GM21786 (cell line): ENCODE results near the gene POLR2L.

Experiments
- ATAC-seq: cut with Tn5 transposase; IDR thresholded peaks from one replicate; pipeline ENCODE4 v1.9.1; 2021; ENCODE audit not compliant: unreplicated experiment

POLR2L gene

GRCh38 chr11:839875-840617, 2.3 kb downstream of the POLR2L start:
- ATAC-seq = no peak

- no peak for ATAC-seq
Observed at GRCh38 chr11:839280-839623, 3.1 kb downstream of the POLR2L start.

- no peak for ATAC-seq
Observed at GRCh38 chr11:838441-839279, 3.7 kb downstream of the POLR2L start.

GRCh38 chr11:837990-838307, 4.4 kb downstream of the POLR2L start:
- ATAC-seq = no peak

GRCh38 chr11:837189-837989, 4.9 kb downstream of the POLR2L start:
- ATAC-seq = no peak

- ATAC-seq = no peak
Observed at GRCh38 chr11:836700-837099, 5.6 kb downstream of the POLR2L start.

- no peak for ATAC-seq
Observed at GRCh38 chr11:836274-836673, 6.1 kb downstream of the POLR2L start.

- ATAC-seq = no peak
Observed at GRCh38 chr11:834371-835316, 7.7 kb downstream of the POLR2L start.

GRCh38 chr11:833849-834311, 8.4 kb downstream of the POLR2L start:
- ATAC-seq = no peak

- ATAC-seq = peak; percentile 21
Observed at GRCh38 chr11:833114-833791, 9.1 kb downstream of the POLR2L start.

- ATAC-seq = peak; percentile 42
Observed at GRCh38 chr11:832529-833113, 9.7 kb downstream of the POLR2L start, which contains the start of gene CD151. Gene CD151 (plus strand): TSS chr11:832952. CDS start chr11:836070, 3,118 bp downstream.

- ATAC-seq = no peak
Observed at GRCh38 chr11:831961-832528, 10.3 kb downstream of the POLR2L start.

- ATAC-seq = no peak
Observed at GRCh38 chr11:831118-831864, 11.0 kb downstream of the POLR2L start.

- ATAC-seq = peak; percentile 35
Observed at GRCh38 chr11:830295-831117, 11.8 kb downstream of the POLR2L start.

- no peak for ATAC-seq
Observed at GRCh38 chr11:829847-830294, 12.5 kb downstream of the POLR2L start.

- no peak for ATAC-seq
Observed at GRCh38 chr11:829176-829846, 13.0 kb downstream of the POLR2L start.
